Measurements from ENCODE around the gene SURF4. TPM values are rescaled to one million over a fixed set of nuclear protein-coding genes. Genes with fewer than 3 reads are reported as not detected.

The SURF4 gene
- total RNA-seq, 2 experiments from 2014 or later: 218 to 304 TPM

- H3K36me3 Mint-ChIP-seq: peaks cover 73% of the 10 kb centered on the region
- H3K27me3 Mint-ChIP-seq: no peaks in the 10 kb centered on the region
- H3K27ac Mint-ChIP-seq: no peak overlapping the region
- DNase-seq (no peak), ATAC-seq (no peak)
- CTCF ChIA-PET: interaction anchor here (1.3 to 2.9 kb wide), 2 partner anchors 9 to 36 kb away, joined by 3 to 14 read pairs; partner anchors contain the start of genes SURF1 and SURF2
- H3K9me3 Mint-ChIP-seq (ENCODE audit: low read depth): no peaks in the 10 kb centered on the region
- H3K4me3 Mint-ChIP-seq: no peak overlapping the region
- H3K4me1 Mint-ChIP-seq: peaks cover 75% of the 10 kb centered on the region
These were observed 9.4 kb downstream of the SURF4 start for GRCh38 chr9:133366435-133366834.

DNA sequence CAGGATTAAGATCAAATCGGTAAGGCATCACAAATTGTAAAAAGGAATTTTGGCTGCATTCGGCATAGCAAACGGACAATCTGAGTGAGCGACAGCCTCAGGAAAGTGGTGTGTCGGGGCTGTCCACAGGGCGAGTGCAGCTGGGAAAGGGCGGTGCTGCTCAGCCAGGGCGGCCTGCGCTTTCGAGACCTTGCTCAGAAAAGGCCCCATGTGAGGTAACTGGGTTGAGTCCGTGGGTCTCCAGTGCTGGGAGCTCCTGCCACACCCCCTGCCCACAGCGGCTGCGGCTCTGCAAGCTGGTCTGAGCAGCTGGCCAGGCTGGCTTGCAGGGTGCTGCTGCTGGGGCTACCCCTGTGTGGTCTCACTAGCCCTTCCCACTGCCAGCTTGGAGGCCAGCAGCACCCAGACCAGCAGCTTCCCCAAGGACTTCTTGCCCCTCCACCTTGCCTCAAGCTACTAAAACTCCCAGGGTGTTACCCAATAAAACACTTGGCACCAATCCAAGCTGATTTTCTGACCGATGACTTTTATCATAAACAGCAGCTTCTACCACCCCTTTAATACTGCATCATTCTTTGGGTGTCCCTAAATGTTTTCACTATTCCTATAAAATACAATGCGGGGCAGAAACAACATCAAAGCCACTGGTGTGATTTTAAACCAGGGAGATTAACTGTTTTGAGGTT, 13.4 kb downstream of the SURF4 start:
- Mint-ChIP-seq H3K27ac (peak overlapping the region; percentile 51), H3K4me1 (peaks cover 66% of the 10 kb centered on the region), H3K9me3 (ENCODE audit: low read depth) (no peaks in the 10 kb centered on the region), H3K27me3 (no peaks in the 10 kb centered on the region), H3K36me3 (peaks cover 50% of the 10 kb centered on the region), H3K4me3 (no peak overlapping the region)
- CTCF ChIA-PET: interaction anchor here (0.8 to 1.2 kb wide), 2 partner anchors 8 to 10 kb away, joined by 3 to 5 read pairs; no protein-coding TSS in a partner anchor
- no peak for DNase-seq
- ATAC-seq: no peak

DNA sequence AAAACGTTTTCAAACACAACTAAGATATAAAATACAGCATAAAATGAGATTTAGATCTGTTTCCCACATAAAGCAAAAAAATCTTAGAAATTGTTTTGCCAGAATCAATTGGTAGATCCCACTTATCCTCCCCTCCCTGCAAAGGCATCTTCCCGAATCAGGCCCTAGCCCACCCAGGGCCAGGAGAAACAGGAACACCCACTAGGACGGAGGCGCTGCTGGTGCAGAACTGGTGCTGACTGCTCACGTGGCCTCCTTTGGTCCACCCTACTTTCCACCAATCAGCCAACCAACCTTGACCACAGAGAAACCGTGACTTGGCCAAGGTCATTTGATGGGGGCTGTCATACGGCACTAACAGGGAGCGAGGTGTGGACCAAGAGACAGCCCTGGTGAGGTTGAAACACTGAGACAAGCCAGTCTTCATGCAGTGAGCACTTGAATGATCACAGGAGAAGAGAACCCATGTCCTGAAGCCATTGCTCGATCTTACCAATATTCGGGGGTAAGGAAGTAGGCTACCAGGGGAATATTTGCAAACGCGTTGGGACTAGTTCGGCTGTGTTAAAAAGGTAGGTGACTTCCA, 14.3 kb downstream of the SURF4 start:
- ATAC-seq: no peak
- Mint-ChIP-seq H3K27me3 (no peaks in the 10 kb centered on the region), H3K27ac (peak overlapping the region; percentile 65), H3K9me3 (ENCODE audit: low read depth) (no peaks in the 10 kb centered on the region), H3K4me1 (peaks cover 65% of the 10 kb centered on the region), H3K36me3 (peaks cover 45% of the 10 kb centered on the region), H3K4me3 (no peak overlapping the region)
- DNase-seq: no peak
- CTCF ChIA-PET: interaction anchor here (8.2 kb wide), 1 partner anchor 11 kb away, joined by 100 read pairs; no protein-coding TSS in a partner anchor

GRCh38 chr9:133360400-133361393, 15.2 kb downstream of the SURF4 start:
- Mint-ChIP-seq H3K27ac (peak overlapping the region; percentile 65), H3K4me1 (peaks cover 57% of the 10 kb centered on the region), H3K9me3 (ENCODE audit: low read depth) (no peaks in the 10 kb centered on the region), H3K36me3 (peaks cover 37% of the 10 kb centered on the region), H3K27me3 (no peaks in the 10 kb centered on the region), H3K4me3 (no peak overlapping the region)
- no peak for ATAC-seq
- DNase-seq: no peak
- CTCF ChIA-PET: interaction anchor here (1.3 to 8.2 kb wide), 4 partner anchors 11 to 127 kb away, joined by 3 to 100 read pairs (median 4); no protein-coding TSS in a partner anchor

- H3K36me3 Mint-ChIP-seq: peaks cover 30% of the 10 kb centered on the region
- DNase-seq (no peak), ATAC-seq (no peak)
- CTCF ChIA-PET: interaction anchor here (0.8 to 8.2 kb wide), 7 partner anchors 8 to 128 kb away, joined by 3 to 100 read pairs (median 5); partner anchors contain the start of gene STKLD1
- no peaks in the 10 kb centered on the region for H3K27me3 Mint-ChIP-seq
- H3K4me1 Mint-ChIP-seq: peaks cover 57% of the 10 kb centered on the region
- no peak overlapping the region for H3K4me3 Mint-ChIP-seq
- H3K27ac Mint-ChIP-seq: peak overlapping the region; percentile 48
- H3K9me3 Mint-ChIP-seq (ENCODE audit: low read depth): no peaks in the 10 kb centered on the region
These were observed 16.3 kb downstream of the SURF4 start for GRCh38 chr9:133359399-133360175.

DNA sequence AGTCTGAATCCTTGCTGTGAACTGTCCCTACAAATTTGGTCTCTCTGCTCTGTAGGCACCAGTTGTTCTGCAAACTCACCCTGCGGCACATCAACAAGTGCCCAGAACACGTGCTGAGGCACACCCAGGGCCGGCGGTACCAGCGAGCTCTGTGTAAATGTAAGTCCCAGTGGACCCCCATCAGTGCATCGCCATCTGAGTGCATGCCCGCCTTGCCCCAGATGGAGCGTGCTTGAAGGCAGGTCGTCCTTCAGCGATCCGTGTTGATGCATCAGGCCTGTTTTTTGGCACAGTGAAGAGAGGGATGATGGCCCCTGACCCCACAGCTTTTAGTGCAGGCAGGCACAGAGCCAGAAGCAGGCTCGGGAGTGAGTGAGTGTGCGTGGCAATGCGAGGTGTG, 18.2 kb downstream of the SURF4 start:
- H3K4me1 Mint-ChIP-seq: peaks cover 60% of the 10 kb centered on the region
- DNase-seq: no peak
- H3K9me3 Mint-ChIP-seq (ENCODE audit: low read depth): no peaks in the 10 kb centered on the region
- H3K27ac Mint-ChIP-seq: peak overlapping the region; percentile 3
- H3K27me3 Mint-ChIP-seq: no peaks in the 10 kb centered on the region
- peak overlapping the region; percentile 72 for H3K4me3 Mint-ChIP-seq
- CTCF ChIA-PET: interaction anchor here (2.3 to 8.2 kb wide), 5 partner anchors 10 to 128 kb away, joined by 7 to 100 read pairs (median 14); no protein-coding TSS in a partner anchor
- H3K36me3 Mint-ChIP-seq: peaks cover 19% of the 10 kb centered on the region
- no peak for ATAC-seq

DNA sequence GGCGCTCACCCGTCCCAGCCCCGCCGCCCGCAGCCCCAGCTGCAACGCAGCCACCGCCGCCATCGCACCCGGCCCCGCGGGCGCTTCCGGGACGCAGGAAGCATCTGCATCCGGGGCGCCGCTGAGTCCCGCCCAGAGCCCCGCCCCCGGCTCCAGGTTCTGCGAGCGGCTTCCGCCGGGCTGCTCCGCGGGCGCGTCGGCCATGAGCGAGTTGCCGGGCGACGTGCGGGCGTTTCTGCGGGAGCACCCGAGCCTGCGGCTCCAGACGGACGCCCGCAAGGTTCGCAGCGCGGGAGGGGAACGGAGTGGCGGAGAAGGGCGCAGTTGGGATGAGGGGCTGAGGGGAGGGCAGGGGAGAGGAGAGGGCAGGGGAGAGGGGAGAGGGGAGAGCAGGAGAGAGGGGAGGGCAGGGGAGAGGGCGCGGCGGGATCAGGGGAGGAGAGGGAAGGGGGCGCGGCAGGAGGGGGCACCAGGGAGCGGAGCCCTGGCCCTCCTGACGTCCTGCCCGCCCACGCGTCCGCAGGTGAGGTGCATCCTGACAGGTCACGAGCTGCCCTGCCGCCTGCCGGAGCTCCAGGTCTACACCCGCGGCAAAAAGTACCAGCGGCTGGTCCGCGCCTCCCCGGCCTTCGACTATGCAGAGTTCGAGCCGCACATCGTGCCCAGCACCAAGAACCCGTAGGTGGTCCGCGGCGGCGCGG, 19.3 kb downstream of the SURF4 start, which contains the start of the genes SURF1 and SURF2:
Gene SURF1 (minus strand): TSS at position 97 of the 701 bp plus-strand sequence. CDS start 34 bp downstream, at position 63.
Gene SURF2 (plus strand): TSS at position 160 of the 701 bp plus-strand sequence. CDS start 43 bp downstream, at position 203.
- no peaks in the 10 kb centered on the region for H3K27me3 Mint-ChIP-seq
- ATAC-seq (peak; percentile 92), DNase-seq (peak; percentile 94)
- CTCF ChIA-PET: interaction anchor here (1.0 to 8.2 kb wide), 14 partner anchors 8 to 209 kb away, joined by 3 to 100 read pairs (median 8); partner anchors contain the start of genes MED22, REXO4, RPL7A and STKLD1
- H3K4me1 Mint-ChIP-seq: peaks cover 59% of the 10 kb centered on the region
- H3K27ac Mint-ChIP-seq: peak within 1 kb of the TSS; percentile 88
- peaks cover 19% of the 10 kb centered on the region for H3K36me3 Mint-ChIP-seq
- H3K9me3 Mint-ChIP-seq (ENCODE audit: low read depth): no peaks in the 10 kb centered on the region
- peak within 1 kb of the TSS; percentile 90 for H3K4me3 Mint-ChIP-seq

GRCh38 chr9:133355881-133356357, 19.9 kb downstream of the SURF4 start:
- no peaks in the 10 kb centered on the region for H3K9me3 Mint-ChIP-seq (ENCODE audit: low read depth)
- CTCF ChIA-PET: interaction anchor here (0.9 to 8.2 kb wide), 14 partner anchors 8 to 212 kb away, joined by 3 to 100 read pairs (median 8); partner anchors contain the start of genes MED22, REXO4, RPL7A and STKLD1
- peak overlapping the region; percentile 88 for H3K27ac Mint-ChIP-seq
- peaks cover 55% of the 10 kb centered on the region for H3K4me1 Mint-ChIP-seq
- no peaks in the 10 kb centered on the region for H3K27me3 Mint-ChIP-seq
- peak; percentile 46 for ATAC-seq
- no peak for DNase-seq
- H3K36me3 Mint-ChIP-seq: peaks cover 25% of the 10 kb centered on the region
- H3K4me3 Mint-ChIP-seq: peak overlapping the region; percentile 90

GRCh38 chr9:133354766-133355165, 21.1 kb downstream of the SURF4 start:
- Mint-ChIP-seq H3K27ac (peak overlapping the region; percentile 88), H3K4me3 (peak overlapping the region; percentile 90), H3K27me3 (no peaks in the 10 kb centered on the region), H3K36me3 (peaks cover 33% of the 10 kb centered on the region), H3K9me3 (ENCODE audit: low read depth) (no peaks in the 10 kb centered on the region), H3K4me1 (peaks cover 60% of the 10 kb centered on the region)
- CTCF ChIA-PET: interaction anchor here (1.0 to 8.2 kb wide), 5 partner anchors 13 to 50 kb away, joined by 3 to 100 read pairs (median 14); partner anchors contain the start of gene STKLD1
- ATAC-seq: no peak
- DNase-seq: no peak

- Mint-ChIP-seq H3K27me3 (no peaks in the 10 kb centered on the region), H3K9me3 (ENCODE audit: low read depth) (no peaks in the 10 kb centered on the region), H3K27ac (peak overlapping the region; percentile 38), H3K4me3 (no peak overlapping the region), H3K36me3 (peaks cover 44% of the 10 kb centered on the region), H3K4me1 (peaks cover 64% of the 10 kb centered on the region)
- CTCF ChIA-PET: interaction anchor here (8.2 kb wide), 1 partner anchor 19 kb away, joined by 100 read pairs; no protein-coding TSS in a partner anchor
- DNase-seq (no peak), ATAC-seq (no peak)
These were observed 22.3 kb downstream of the SURF4 start for GRCh38 chr9:133353548-133353947.

GRCh38 chr9:133352635-133353340, 23.1 kb downstream of the SURF4 start:
- no peak for ATAC-seq
- DNase-seq: no peak
- H3K4me1 Mint-ChIP-seq: peaks cover 57% of the 10 kb centered on the region
- H3K27me3 Mint-ChIP-seq: no peaks in the 10 kb centered on the region
- H3K4me3 Mint-ChIP-seq: no peak overlapping the region
- H3K9me3 Mint-ChIP-seq (ENCODE audit: low read depth): no peaks in the 10 kb centered on the region
- H3K36me3 Mint-ChIP-seq: peaks cover 49% of the 10 kb centered on the region
- CTCF ChIA-PET: interaction anchor here (0.7 to 1.9 kb wide), 2 partner anchors 10 to 18 kb away, joined by 3 to 12 read pairs; no protein-coding TSS in a partner anchor
- H3K27ac Mint-ChIP-seq: peak overlapping the region; percentile 70
